Sigmoid colon (tissue), 7 donors: ENCODE measurements around the gene LAGE3. TPM values are rescaled to one million over a fixed set of nuclear protein-coding genes. Genes with fewer than 3 reads are reported as not detected.

Experiments
- DNase-seq: peaks from one replicate; pipeline ENCODE4 v3.0.0-alpha.2; 2019
- H3K27ac ChIP-seq, 4 donors: fragments of 200-600 bp; sonication (generic); one replicate each; pipeline ENCODE4 v1.5.1; 2016 to 2019; ENCODE audit warnings: mild to moderate bottlenecking in 1 of 4
- H3K27me3 ChIP-seq, 3 donors: fragments of 200-600 bp; sonication (generic); one replicate each; pipeline ENCODE4 v1.5.1; 2019; ENCODE audit warnings: mild to moderate bottlenecking in 1 of 3
- H3K36me3 ChIP-seq, 4 donors: fragments of 200-600 bp; sonication (generic); one replicate each; pipeline ENCODE4 v1.5.1; 2016 to 2019
- H3K4me1 ChIP-seq, 4 donors: fragments of 200-600 bp; sonication (generic); one replicate each; pipeline ENCODE4 v1.5.1; 2017 to 2019
- H3K4me3 ChIP-seq, 4 donors: fragments of 200-600 bp; sonication (generic); one replicate each; pipeline ENCODE4 v1.5.1; 2017 to 2019; ENCODE audit warnings: mild to moderate bottlenecking in 2 of 4, moderate library complexity in 1 of 4
- H3K9me3 ChIP-seq, 4 donors: fragments of 200-600 bp in 3 of 4; sonication (generic) in 3 of 4; one replicate each; pipeline versions ENCODE4 v1.5.1 to v1.6.1; 2013 to 2019
- EP300 ChIP-seq, 4 donors: sonication (generic); formaldehyde crosslinking; IDR thresholded peaks; one replicate each; pipeline ENCODE4 v1.6.1; 2017; ENCODE audit warnings: antibody characterized with exemption in 4 of 4
- POLR2A ChIP-seq, 2 donors: fragments of 450-650 bp; IDR thresholded peaks; one replicate each; pipeline ENCODE4 v1.6.1; 2016; ENCODE audit warnings: antibody characterized with exemption in 2 of 2, mild to moderate bottlenecking in 2 of 2, moderate library complexity in 2 of 2
- POLR2AphosphoS5 ChIP-seq, 4 donors: sonication (generic); formaldehyde crosslinking; IDR thresholded peaks; one replicate each; pipeline ENCODE4 v1.6.1; 2017; ENCODE audit warnings: antibody characterized with exemption in 4 of 4
- WGBS, 2 donors: extraction: QIAGEN DNeasy Blood & Tissue Kit; methylation state at CpG; one replicate each; pipeline ENCODE4 v1.1.7; 2013; 5-methylcytosine and 5-hydroxymethylcytosine counted together
- intact Hi-C: fragments of 100-400 bp; cut with DNase I; formaldehyde crosslinking; loops from one replicate; pipeline ENCODE4 v1.15.1; 2023
- polyA plus RNA-seq, 3 donors: library from polyadenylated mRNA; stranded (reverse); fragments of 200-250 nt; gene quantifications; one replicate each; pipeline ENCODE4 v1.2.3, GENCODE V29; 2013
- total RNA-seq, 4 donors: library from RNA; depleted of rRNA; stranded (reverse); fragments of >200 nt; gene quantifications; one replicate each; pipeline ENCODE4 v1.1.0, GENCODE V29; 2016
- TF ChIP-seq, protein P1 (sequence below), 4 experiments: fragments of 450-650 bp in 3 of 4; fragments of 200-600 bp in 1 of 4; IDR thresholded peaks; one replicate each; pipeline ENCODE4 v1.5.1; 2016 to 2019; ENCODE audit warnings: antibody characterized with exemption in 4 of 4, mild to moderate bottlenecking in 3 of 4, moderate library complexity in 2 of 4
- donor health status: healthy with polysubstance abuse.
- donor health status: Bipolar disorder and iron deficiency.
- donor health status: healthy.

Gene LAGE3
- total and polyA plus RNA-seq, 7 donors, result 12.7 to 32.7 (median 21.6) TPM

- TF ChIP-seq POLR2A (IDR thresholded peaks at IDR 0.05) (no peak), EP300 (IDR thresholded peaks at IDR 0.05) (no peak), POLR2AphosphoS5 (IDR thresholded peaks at IDR 0.05) (no peak)
- TF ChIP-seq, protein P1, sequence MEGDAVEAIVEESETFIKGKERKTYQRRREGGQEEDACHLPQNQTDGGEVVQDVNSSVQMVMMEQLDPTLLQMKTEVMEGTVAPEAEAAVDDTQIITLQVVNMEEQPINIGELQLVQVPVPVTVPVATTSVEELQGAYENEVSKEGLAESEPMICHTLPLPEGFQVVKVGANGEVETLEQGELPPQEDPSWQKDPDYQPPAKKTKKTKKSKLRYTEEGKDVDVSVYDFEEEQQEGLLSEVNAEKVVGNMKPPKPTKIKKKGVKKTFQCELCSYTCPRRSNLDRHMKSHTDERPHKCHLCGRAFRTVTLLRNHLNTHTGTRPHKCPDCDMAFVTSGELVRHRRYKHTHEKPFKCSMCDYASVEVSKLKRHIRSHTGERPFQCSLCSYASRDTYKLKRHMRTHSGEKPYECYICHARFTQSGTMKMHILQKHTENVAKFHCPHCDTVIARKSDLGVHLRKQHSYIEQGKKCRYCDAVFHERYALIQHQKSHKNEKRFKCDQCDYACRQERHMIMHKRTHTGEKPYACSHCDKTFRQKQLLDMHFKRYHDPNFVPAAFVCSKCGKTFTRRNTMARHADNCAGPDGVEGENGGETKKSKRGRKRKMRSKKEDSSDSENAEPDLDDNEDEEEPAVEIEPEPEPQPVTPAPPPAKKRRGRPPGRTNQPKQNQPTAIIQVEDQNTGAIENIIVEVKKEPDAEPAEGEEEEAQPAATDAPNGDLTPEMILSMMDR (IDR thresholded peaks at IDR 0.05), result no peak
- no peak overlapping the region for H3K27ac ChIP-seq
- WGBS, 2 donors, result 93 to 96% methylated on average over 9 of the region's 9 CpGs
- H3K9me3 ChIP-seq, result no peaks in the 10 kb centered on the region
- H3K4me3 ChIP-seq, result no peak overlapping the region
- no peak for DNase-seq
- intact Hi-C loops, result no loop called here
- H3K36me3 ChIP-seq, result peaks cover 0 to 38% (median 14%) of the 10 kb centered on the region in 4 donors
- H3K4me1 ChIP-seq, result no peaks in the 10 kb centered on the region
- no peaks in the 10 kb centered on the region for H3K27me3 ChIP-seq
These were observed 10.0 kb downstream of the LAGE3 start for GRCh38 chrX:154469114-154469513.

GRCh38 chrX:154468217-154468616 is 10.9 kb downstream of the LAGE3 start:
- no peaks in the 10 kb centered on the region for H3K4me1 ChIP-seq
- intact Hi-C loops, result no loop called here
- no peaks in the 10 kb centered on the region for H3K9me3 ChIP-seq
- no peak for DNase-seq
- H3K4me3 ChIP-seq, result no peak overlapping the region
- TF ChIP-seq, protein P1 (IDR thresholded peaks at IDR 0.05), result no peak
- TF ChIP-seq POLR2A (IDR thresholded peaks at IDR 0.05) (no peak), EP300 (IDR thresholded peaks at IDR 0.05) (no peak), POLR2AphosphoS5 (IDR thresholded peaks at IDR 0.05) (no peak)
- peaks cover 0 to 40% (median 14%) of the 10 kb centered on the region in 4 donors for H3K36me3 ChIP-seq
- H3K27me3 ChIP-seq, result no peaks in the 10 kb centered on the region
- WGBS, 2 donors, result 96% methylated on average over 23 of the region's 23 CpGs
- no peak overlapping the region for H3K27ac ChIP-seq

DNA sequence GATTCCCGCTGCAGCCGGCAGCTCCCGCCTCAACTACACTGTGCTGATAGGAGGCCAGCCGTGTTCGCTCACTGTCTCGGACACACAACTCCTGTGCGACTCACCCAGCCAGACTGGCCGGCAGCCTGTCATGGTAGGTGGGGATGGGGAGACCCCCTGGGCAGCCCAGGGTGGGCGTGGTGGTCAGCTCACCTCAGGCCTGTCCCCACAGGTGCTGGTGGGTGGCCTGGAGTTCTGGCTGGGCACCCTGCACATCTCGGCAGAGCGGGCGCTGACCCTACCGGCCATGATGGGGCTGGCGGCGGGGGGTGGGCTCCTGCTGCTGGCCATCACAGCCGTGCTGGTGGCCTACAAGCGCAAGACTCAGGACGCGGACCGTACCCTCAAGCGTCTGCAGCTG is 11.5 kb downstream of the LAGE3 start:
- no peak for TF ChIP-seq EP300 (IDR thresholded peaks at IDR 0.05)
- no peak for TF ChIP-seq POLR2A (IDR thresholded peaks at IDR 0.05)
- TF ChIP-seq, protein P1 (IDR thresholded peaks at IDR 0.05), result no peak
- no peak for TF ChIP-seq POLR2AphosphoS5 (IDR thresholded peaks at IDR 0.05)
- no peaks in the 10 kb centered on the region for H3K9me3 ChIP-seq
- DNase-seq, result no peak
- WGBS, 2 donors, result 96 to 98% methylated on average over 21 of the region's 21 CpGs
- H3K27me3 ChIP-seq, result no peaks in the 10 kb centered on the region
- no peaks in the 10 kb centered on the region for H3K4me1 ChIP-seq
- peaks cover 0 to 40% (median 14%) of the 10 kb centered on the region in 4 donors for H3K36me3 ChIP-seq
- no peak overlapping the region for H3K27ac ChIP-seq
- intact Hi-C loops, result no loop called here
- no peak overlapping the region for H3K4me3 ChIP-seq

GRCh38 chrX:154466907-154467306 is 12.2 kb downstream of the LAGE3 start:
- no peak overlapping the region for H3K4me3 ChIP-seq
- peaks cover 0 to 45% (median 14%) of the 10 kb centered on the region in 4 donors for H3K36me3 ChIP-seq
- no peaks in the 10 kb centered on the region for H3K9me3 ChIP-seq
- DNase-seq, result no peak
- H3K4me1 ChIP-seq, result no peaks in the 10 kb centered on the region
- no peaks in the 10 kb centered on the region for H3K27me3 ChIP-seq
- WGBS, 2 donors, result 94 to 96% methylated on average over 15 of the region's 15 CpGs
- H3K27ac ChIP-seq, result no peak overlapping the region
- TF ChIP-seq, protein P1 (IDR thresholded peaks at IDR 0.05), result no peak
- no peak for TF ChIP-seq POLR2AphosphoS5 (IDR thresholded peaks at IDR 0.05)
- no peak for TF ChIP-seq EP300 (IDR thresholded peaks at IDR 0.05)
- no peak for TF ChIP-seq POLR2A (IDR thresholded peaks at IDR 0.05)
- intact Hi-C loops, result no loop called here

GRCh38 chrX:154466036-154466435 is 13.0 kb downstream of the LAGE3 start:
- no peaks in the 10 kb centered on the region for H3K27me3 ChIP-seq
- TF ChIP-seq POLR2A (IDR thresholded peaks at IDR 0.05) (no peak), POLR2AphosphoS5 (IDR thresholded peaks at IDR 0.05) (no peak), EP300 (IDR thresholded peaks at IDR 0.05) (no peak)
- TF ChIP-seq, protein P1 (IDR thresholded peaks at IDR 0.05), result no peak
- H3K4me1 ChIP-seq, result no peaks in the 10 kb centered on the region
- no peak for DNase-seq
- peaks cover 0 to 42% (median 13%) of the 10 kb centered on the region in 4 donors for H3K36me3 ChIP-seq
- H3K4me3 ChIP-seq, result no peak overlapping the region
- 96% methylated on average over 32 of the region's 32 CpGs for WGBS, 2 donors
- H3K27ac ChIP-seq, result no peak overlapping the region
- intact Hi-C loops, result no loop called here
- no peaks in the 10 kb centered on the region for H3K9me3 ChIP-seq
